Fibroblast of upper back skin (primary cell): ENCODE data around the gene NPPB.
A peak's percentile ranks its signal among the peaks of the same experiment; 100 is the strongest.

Experiments used
- DNase-seq: peaks from one replicate; pipeline ENCODE4 v3.0.0-alpha.2; 2013

The NPPB gene

DNA sequence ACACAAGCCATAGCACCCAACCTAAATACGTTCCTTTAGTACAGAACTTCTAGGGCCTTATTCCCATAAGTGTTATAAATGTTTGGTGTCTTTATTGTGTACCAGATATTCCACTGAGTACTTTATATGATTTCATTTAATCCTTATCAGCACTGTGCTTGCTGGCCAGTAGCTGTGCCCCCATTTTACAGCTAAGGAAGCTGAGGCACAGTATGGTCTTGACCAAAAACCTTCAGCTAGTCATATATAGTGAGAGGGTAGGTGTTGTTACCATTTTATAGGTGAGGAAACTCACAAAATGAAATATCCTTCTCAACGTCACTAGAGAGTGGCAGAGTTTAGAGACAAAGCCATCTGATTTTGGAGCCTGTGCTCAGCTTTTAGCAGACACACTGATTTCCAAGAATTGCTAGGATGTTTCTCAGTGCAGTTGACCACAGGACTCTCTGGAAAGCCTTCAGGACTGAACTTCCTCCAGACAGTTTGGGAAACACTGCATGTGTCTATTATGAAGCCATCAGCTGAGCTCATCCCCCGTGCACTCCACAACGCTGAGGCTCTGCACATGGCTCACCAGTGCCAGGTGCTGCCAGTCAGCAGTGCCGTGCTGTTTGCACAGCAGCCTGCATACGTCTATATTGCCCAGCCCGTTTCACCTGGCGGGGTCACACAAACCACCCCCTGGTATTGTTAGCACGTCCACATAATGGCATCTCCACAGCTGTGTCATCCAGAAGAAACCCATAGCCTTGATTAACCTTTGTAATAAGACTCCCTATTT, 26.6 kb downstream of the NPPB start:
- no peak for DNase-seq

DNA sequence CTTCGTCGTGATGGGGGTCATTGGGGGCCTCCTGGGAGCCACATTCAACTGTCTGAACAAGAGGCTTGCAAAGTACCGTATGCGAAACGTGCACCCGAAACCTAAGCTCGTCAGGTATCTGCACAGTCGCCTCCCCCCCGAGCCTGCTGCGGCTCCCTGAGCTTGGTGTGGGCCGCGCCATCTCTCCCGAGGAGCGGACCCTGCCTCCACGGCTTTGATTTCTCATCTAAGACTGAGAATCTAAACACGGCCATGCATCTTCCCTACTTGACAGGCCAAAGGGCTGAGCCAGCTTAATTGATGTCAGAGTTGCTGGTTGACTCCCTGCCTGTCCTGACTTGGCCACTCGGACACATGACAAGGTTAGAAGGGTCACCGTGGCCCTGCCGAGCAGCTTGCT, 30.2 kb downstream of the NPPB start:
- DNase-seq: no peak

DNA sequence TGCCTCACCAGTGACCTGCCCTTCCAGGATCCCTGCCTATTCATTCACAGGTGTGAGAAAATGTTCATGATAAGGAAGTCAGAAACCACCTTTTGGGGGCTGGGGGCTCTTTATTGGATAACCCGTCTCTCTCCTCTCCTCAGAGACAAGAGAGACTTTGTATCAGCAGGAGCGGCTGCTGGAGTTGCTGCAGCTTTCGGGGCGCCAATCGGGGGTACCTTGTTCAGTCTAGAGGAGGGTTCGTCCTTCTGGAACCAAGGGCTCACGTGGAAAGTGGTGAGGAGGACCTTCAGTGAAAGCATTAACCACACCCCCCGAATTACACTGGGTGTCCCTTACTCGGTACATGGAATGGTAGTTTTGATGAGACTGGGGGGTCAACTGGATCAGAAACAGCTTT, 31.8 kb downstream of the NPPB start:
- no peak for DNase-seq

DNA sequence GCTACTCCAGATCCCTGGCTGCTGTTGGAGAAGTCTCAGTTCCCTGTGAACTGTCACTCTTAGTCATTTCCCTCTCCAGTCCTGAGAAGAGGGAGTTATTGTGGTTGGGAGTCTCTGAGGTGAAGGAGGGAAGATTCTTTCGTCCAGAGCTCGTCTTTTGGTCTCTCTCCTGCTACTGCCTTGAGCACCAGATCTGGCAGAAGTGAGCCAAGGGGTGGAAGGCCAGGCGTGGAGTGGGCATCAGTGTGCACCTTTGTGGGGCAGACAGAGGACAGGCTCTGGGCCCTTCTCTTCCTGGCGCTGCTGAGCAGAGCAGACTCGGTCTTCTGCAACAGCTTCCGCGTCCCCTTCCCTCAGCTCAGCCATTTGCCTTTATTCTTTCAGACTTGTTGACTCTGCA, 33.6 kb downstream of the NPPB start:
- DNase-seq: no peak

DNA sequence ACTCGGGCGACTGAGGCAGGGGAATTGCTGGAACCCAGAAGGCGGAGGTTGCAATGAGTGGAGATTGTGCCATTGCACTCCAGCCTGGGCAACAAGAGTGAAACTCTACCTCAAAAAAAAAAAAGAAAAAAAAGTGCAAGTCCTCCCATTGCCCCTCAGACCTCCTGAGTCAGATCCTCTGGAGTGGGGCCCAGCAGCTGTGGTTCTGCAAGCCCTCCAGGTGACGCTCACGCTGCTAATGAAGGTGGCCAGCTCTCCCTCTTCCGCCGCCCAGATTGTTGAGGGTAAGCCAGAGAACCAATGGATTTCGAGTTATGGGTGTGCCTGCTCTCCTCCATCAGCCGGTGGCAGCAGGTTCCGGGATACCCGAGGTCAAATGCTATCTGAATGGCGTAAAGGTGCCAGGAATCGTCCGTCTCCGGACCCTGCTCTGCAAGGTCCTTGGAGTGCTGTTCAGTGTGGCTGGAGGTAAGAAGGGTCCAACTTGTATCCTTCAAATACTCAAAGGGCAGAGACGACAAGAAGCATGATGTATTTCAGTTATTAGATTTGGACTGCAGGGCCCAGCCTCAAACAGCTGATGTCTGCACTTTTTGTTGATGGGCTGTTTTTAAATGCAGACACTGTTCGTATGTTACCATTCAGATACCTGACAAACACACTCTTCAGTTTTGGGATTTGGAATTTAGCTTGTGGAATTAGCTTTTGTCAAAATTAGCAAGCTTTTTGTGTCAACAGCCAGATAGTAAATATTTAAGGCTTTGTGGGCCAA, 35.2 kb downstream of the NPPB start:
- no peak for DNase-seq

DNA sequence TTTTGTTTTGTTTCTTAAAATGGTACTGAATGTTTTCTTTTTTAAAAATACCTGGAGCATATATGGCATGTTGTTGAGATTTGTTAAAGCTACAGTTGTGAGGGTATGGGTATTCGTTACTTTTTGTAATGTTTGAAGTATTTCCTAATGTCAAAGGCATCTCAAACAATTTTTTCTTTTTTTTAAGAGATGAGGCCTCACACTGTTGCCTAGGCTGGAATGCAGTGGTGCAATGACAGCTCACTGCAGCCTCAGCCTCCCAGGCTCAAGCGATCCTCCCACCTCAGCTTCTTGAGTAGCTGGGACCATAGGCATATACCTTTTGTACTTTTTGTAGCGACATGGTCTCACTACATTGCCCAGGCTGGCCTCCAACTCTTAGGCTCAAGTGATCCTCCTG, 36.7 kb downstream of the NPPB start:
- DNase-seq: peak; percentile 21

DNA sequence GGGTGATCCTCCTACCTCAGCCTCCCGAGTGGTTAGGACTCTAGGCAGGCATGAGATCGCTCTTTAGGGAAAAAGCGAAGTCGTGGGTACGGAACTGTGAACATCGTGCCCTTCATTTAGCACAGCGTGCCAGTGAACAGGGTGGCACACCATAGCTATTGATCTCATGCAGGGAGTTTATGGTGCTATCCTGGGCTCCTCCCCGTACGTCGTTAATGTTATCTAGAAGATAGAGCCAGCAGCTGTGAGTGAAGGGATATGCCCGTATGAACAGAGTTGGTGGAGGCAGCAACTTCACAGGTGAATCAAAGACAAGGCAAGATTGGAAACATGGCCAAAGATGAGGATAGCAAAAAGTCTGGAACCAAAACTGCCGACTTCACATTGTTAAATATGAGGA, 41.6 kb downstream of the NPPB start:
- DNase-seq: no peak

DNA sequence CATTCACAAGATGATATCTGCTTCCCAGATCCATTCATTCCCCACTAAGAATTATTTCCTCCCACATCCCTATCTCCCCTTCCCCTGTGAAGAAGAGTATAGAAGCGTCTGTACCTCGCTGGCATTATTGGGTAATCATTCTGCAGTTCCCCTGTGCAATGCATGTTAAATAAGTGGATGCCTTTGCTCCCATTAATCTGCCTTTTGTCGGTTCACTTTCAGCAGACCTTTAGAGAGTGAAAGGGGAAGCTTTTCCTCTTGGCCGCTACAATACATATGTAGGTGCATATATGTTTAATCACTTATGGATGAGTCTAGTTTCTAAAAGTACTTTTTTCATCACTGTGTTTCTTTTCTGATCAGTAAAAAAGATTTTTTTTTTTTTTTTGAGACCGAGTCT, 45.7 kb downstream of the NPPB start:
- DNase-seq: no peak
